Measurements from ENCODE around the gene PSMC5. TPM values are rescaled to one million over a fixed set of nuclear protein-coding genes. Genes with fewer than 3 reads are reported as not detected.
A peak's percentile ranks its signal among the peaks of the same experiment; 100 is the strongest.

PSMC5 gene
- total and polyA plus RNA-seq, 9 of the 15 experiments (the other 6 are each of a cell fraction or from before 2014, with no cell fraction given): 89.2 to 393 (median 161) TPM

GRCh38 chr17:63848834-63849689, 21.8 kb downstream of the PSMC5 start (continued):
- TF ChIP-seq PHF21A (IDR thresholded peaks at IDR 0.05; ENCODE audit: borderline replicate concordance, low read depth): no peak
- TF ChIP-seq ZNF274 (IDR thresholded peaks at IDR 0.05; ENCODE audit: borderline replicate concordance, low read depth, low read length): no peak
- TF ChIP-seq MBD2 (IDR thresholded peaks at IDR 0.05; ENCODE audit: borderline replicate concordance, low read depth): peak; percentile 98
- TF ChIP-seq ZNF592 (IDR thresholded peaks at IDR 0.05): peak; percentile 97
- TF ChIP-seq, protein P1, sequence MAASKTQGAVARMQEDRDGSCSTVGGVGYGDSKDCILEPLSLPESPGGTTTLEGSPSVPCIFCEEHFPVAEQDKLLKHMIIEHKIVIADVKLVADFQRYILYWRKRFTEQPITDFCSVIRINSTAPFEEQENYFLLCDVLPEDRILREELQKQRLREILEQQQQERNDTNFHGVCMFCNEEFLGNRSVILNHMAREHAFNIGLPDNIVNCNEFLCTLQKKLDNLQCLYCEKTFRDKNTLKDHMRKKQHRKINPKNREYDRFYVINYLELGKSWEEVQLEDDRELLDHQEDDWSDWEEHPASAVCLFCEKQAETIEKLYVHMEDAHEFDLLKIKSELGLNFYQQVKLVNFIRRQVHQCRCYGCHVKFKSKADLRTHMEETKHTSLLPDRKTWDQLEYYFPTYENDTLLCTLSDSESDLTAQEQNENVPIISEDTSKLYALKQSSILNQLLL (CRISPR knock-in tag; IDR thresholded peaks at IDR 0.05; ENCODE audit: borderline replicate concordance): no peak
- TF ChIP-seq HDAC3 (IDR thresholded peaks at IDR 0.05; ENCODE audit: borderline replicate concordance, partially characterized antibody): peak; percentile 31
- TF ChIP-seq ZEB2 (IDR thresholded peaks at IDR 0.05): 0 out of 2 replicates have a peak, but pooled peaks have one; percentile 31
- peak; percentile 44; the same call in 1 of the 2 replicates for TF ChIP-seq ESRRA (IDR thresholded peaks at IDR 0.05; ENCODE audit: borderline replicate concordance, low read depth)
- TF ChIP-seq CBFB (CRISPR knock-in tag; IDR thresholded peaks at IDR 0.05): no peak; the same call in 1 of the 2 replicates
- TF ChIP-seq KAT2B (IDR thresholded peaks at IDR 0.05; ENCODE audit: low read depth, low read length): no peak
- no peak; the same call in 1 of the 2 replicates for TF ChIP-seq GTF2E2 (tag; IDR thresholded peaks at IDR 0.05)
- TF ChIP-seq, protein P2, sequence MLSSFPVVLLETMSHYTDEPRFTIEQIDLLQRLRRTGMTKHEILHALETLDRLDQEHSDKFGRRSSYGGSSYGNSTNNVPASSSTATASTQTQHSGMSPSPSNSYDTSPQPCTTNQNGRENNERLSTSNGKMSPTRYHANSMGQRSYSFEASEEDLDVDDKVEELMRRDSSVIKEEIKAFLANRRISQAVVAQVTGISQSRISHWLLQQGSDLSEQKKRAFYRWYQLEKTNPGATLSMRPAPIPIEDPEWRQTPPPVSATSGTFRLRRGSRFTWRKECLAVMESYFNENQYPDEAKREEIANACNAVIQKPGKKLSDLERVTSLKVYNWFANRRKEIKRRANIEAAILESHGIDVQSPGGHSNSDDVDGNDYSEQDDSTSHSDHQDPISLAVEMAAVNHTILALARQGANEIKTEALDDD (IDR thresholded peaks at IDR 0.05): no peak
- peak; percentile 29 for TF ChIP-seq DACH1 (IDR thresholded peaks at IDR 0.05; ENCODE audit: partially characterized antibody)
- TF ChIP-seq TCF7L2 (IDR thresholded peaks at IDR 0.05; ENCODE audit: low read depth, low read length): peak; percentile 97
- TF ChIP-seq POLR2B (IDR thresholded peaks at IDR 0.05; ENCODE audit: low read depth, partially characterized antibody): no peak
- TF ChIP-seq RBM22 (IDR thresholded peaks at IDR 0.05; ENCODE audit: low read depth, low read length, poor library complexity, severe bottlenecking): peak; percentile 66
- TF ChIP-seq MAX (CRISPR knock-in tag; IDR thresholded peaks at IDR 0.05): peak; percentile 93
- peak; percentile 97 for TF ChIP-seq FOXP4 (CRISPR knock-in tag; IDR thresholded peaks at IDR 0.05; ENCODE audit: borderline replicate concordance)

Measured in K562 (cell line).